BLaER1 treated with 17β-estradiol and CSF1 and Interleukin-3, amounts not matched to agents 10 nM and 100 nM (cell line): Measurements from ENCODE around the gene PRKCH.
A peak's percentile ranks its signal among the peaks of the same experiment; 100 is the strongest.

Experiments
- H3K27ac ChIP-seq, 11 experiments: shearing (Covaris generic); formaldehyde crosslinking; 2 replicates each; pipeline ENCODE4 v1.8.1; 2022
- H3K27me3 ChIP-seq, 11 experiments: shearing (Covaris generic); formaldehyde crosslinking; 2 replicates each; pipeline ENCODE4 v1.8.1; 2022
- H3K36me3 ChIP-seq, 11 experiments: shearing (Covaris generic); formaldehyde crosslinking; 2 replicates each; pipeline ENCODE4 v1.8.1; 2022
- H3K4me1 ChIP-seq, 10 experiments: shearing (Covaris generic); formaldehyde crosslinking; 2 replicates each; pipeline ENCODE4 v1.8.1; 2022
- H3K4me2 ChIP-seq, 11 experiments: shearing (Covaris generic); formaldehyde crosslinking; 2 replicates each; pipeline ENCODE4 v1.8.1; 2022
- H3K4me3 ChIP-seq, 10 experiments: shearing (Covaris generic); formaldehyde crosslinking; 2 replicates each; pipeline ENCODE4 v1.8.1; 2022
- H3K9ac ChIP-seq, 11 experiments: shearing (Covaris generic); formaldehyde crosslinking; 2 replicates each; pipeline ENCODE4 v1.8.1; 2022
- H3K9me3 ChIP-seq, 11 experiments: shearing (Covaris generic); formaldehyde crosslinking; replicated peaks in 1 of 11; 2 replicates each; pipeline ENCODE4 v1.8.1; 2022
- H4K20me1 ChIP-seq, 11 experiments: shearing (Covaris generic); formaldehyde crosslinking; 2 replicates each; pipeline ENCODE4 v1.8.1; 2022
- Cebpa-rat ChIP-seq, 11 experiments: shearing (Covaris generic); IDR thresholded peaks; 2 replicates each; pipeline ENCODE4 v1.8.1; 2022

Gene PRKCH

GRCh38 chr14:61321385-61322010 is at the start of gene PRKCH:
Gene PRKCH (plus strand): TSS chr14:61321579. CDS start chr14:61322102, 523 bp downstream.
- Histone ChIP-seq H3K4me1 (peaks cover 0 to 36% (median 23%) of the 10 kb centered on the region in 10 experiments; a peak in 17 of 20 replicates), H4K20me1 (no peaks in the 10 kb centered on the region), H3K27me3 (peaks cover 0 to 29% (median 12%) of the 10 kb centered on the region in 11 experiments; a peak in 14 of 22 replicates), H3K4me3 (peak within 1 kb of the TSS; percentile 74 to 97 (median 86)), H3K27ac (peak within 1 kb of the TSS; percentile 49 to 87 (median 80); a peak in 21 of 22 replicates), H3K4me2 (peak within 1 kb of the TSS; percentile 87 to 99 (median 96)), H3K9me3 (peaks cover 10 to 20% (median 14%) of the 10 kb centered on the region in 11 experiments; a peak in 17 of 22 replicates), H3K36me3 (peaks cover 0 to 9% (median 0%) of the 10 kb centered on the region in 11 experiments; a peak in 3 of 22 replicates), H3K9ac (peak within 1 kb of the TSS; percentile 75 to 89 (median 83))
- TF ChIP-seq Cebpa-rat (IDR thresholded peaks at IDR 0.05) = no peak

GRCh38 chr14:61277232-61277631 is 44.1 kb upstream of the PRKCH start:
- H3K4me3 ChIP-seq = no peak overlapping the region
- no peak overlapping the region for H3K4me2 ChIP-seq
- no peaks in the 10 kb centered on the region for H3K27me3 ChIP-seq
- H3K36me3 ChIP-seq = no peaks in the 10 kb centered on the region
- no peaks in the 10 kb centered on the region for H4K20me1 ChIP-seq
- no peaks in the 10 kb centered on the region for H3K4me1 ChIP-seq
- no peak overlapping the region for H3K9ac ChIP-seq
- H3K9me3 ChIP-seq = peaks cover 17 to 24% (median 22%) of the 10 kb centered on the region in 11 experiments
- TF ChIP-seq Cebpa-rat (IDR thresholded peaks at IDR 0.05) = no peak
- no peak overlapping the region for H3K27ac ChIP-seq

GRCh38 chr14:61277784-61278183 is 43.6 kb upstream of the PRKCH start:
- Histone ChIP-seq H3K9ac (no peak overlapping the region), H3K4me2 (no peak overlapping the region), H3K27me3 (no peaks in the 10 kb centered on the region), H3K36me3 (no peaks in the 10 kb centered on the region), H3K27ac (no peak overlapping the region), H4K20me1 (no peaks in the 10 kb centered on the region), H3K4me1 (no peaks in the 10 kb centered on the region), H3K4me3 (no peak overlapping the region), H3K9me3 (peaks cover 17 to 24% (median 22%) of the 10 kb centered on the region in 11 experiments)
- TF ChIP-seq Cebpa-rat (IDR thresholded peaks at IDR 0.05) = no peak

GRCh38 chr14:61279082-61279481 is 42.3 kb upstream of the PRKCH start:
- no peak overlapping the region for H3K4me3 ChIP-seq
- no peak for TF ChIP-seq Cebpa-rat (IDR thresholded peaks at IDR 0.05)
- H3K9ac ChIP-seq = no peak overlapping the region
- no peaks in the 10 kb centered on the region for H4K20me1 ChIP-seq
- no peaks in the 10 kb centered on the region for H3K27me3 ChIP-seq
- H3K4me2 ChIP-seq = no peak overlapping the region
- peaks cover 17 to 24% (median 22%) of the 10 kb centered on the region in 11 experiments for H3K9me3 ChIP-seq
- H3K27ac ChIP-seq = no peak overlapping the region
- no peaks in the 10 kb centered on the region for H3K36me3 ChIP-seq
- no peaks in the 10 kb centered on the region for H3K4me1 ChIP-seq

GRCh38 chr14:61280092-61280525 is 41.3 kb upstream of the PRKCH start:
- Histone ChIP-seq H3K27ac (no peak overlapping the region), H3K9ac (no peak overlapping the region), H3K4me2 (no peak overlapping the region), H3K27me3 (no peaks in the 10 kb centered on the region), H3K9me3 (peaks cover 17 to 24% (median 22%) of the 10 kb centered on the region in 11 experiments), H3K36me3 (no peaks in the 10 kb centered on the region), H3K4me1 (no peaks in the 10 kb centered on the region), H4K20me1 (no peaks in the 10 kb centered on the region), H3K4me3 (no peak overlapping the region)
- TF ChIP-seq Cebpa-rat (IDR thresholded peaks at IDR 0.05) = no peak

GRCh38 chr14:61280526-61281185 is 40.7 kb upstream of the PRKCH start:
- Histone ChIP-seq H3K9ac (no peak overlapping the region), H3K9me3 (peaks cover 17 to 24% (median 22%) of the 10 kb centered on the region in 11 experiments), H4K20me1 (no peaks in the 10 kb centered on the region), H3K4me2 (no peak overlapping the region), H3K36me3 (no peaks in the 10 kb centered on the region), H3K4me3 (no peak overlapping the region; a peak in 3 of 20 replicates), H3K4me1 (no peaks in the 10 kb centered on the region), H3K27me3 (no peaks in the 10 kb centered on the region), H3K27ac (no peak overlapping the region)
- TF ChIP-seq Cebpa-rat (IDR thresholded peaks at IDR 0.05) = no peak

GRCh38 chr14:61281186-61281947 is 40.0 kb upstream of the PRKCH start, which contains the start of gene TMEM30B:
Gene TMEM30B (minus strand): TSS chr14:61281338. CDS start chr14:61281147, 191 bp downstream.
- no peaks in the 10 kb centered on the region for H3K4me1 ChIP-seq
- no peaks in the 10 kb centered on the region for H4K20me1 ChIP-seq
- H3K4me3 ChIP-seq = no peak within 1 kb of the TSS; a peak in 3 of 20 replicates
- no peak within 1 kb of the TSS for H3K4me2 ChIP-seq
- H3K27ac ChIP-seq = no peak within 1 kb of the TSS
- TF ChIP-seq Cebpa-rat (IDR thresholded peaks at IDR 0.05) = no peak
- no peaks in the 10 kb centered on the region for H3K36me3 ChIP-seq
- H3K9me3 ChIP-seq = peaks cover 17 to 24% (median 22%) of the 10 kb centered on the region in 11 experiments
- H3K27me3 ChIP-seq = no peaks in the 10 kb centered on the region
- no peak within 1 kb of the TSS for H3K9ac ChIP-seq

- Histone ChIP-seq H3K4me2 (no peak overlapping the region), H3K4me1 (peaks cover 0 to under 1% (median 0%) of the 10 kb centered on the region in 10 experiments; a peak in 1 of 20 replicates), H3K9me3 (peaks cover 17 to 24% (median 22%) of the 10 kb centered on the region in 11 experiments), H3K4me3 (no peak overlapping the region), H3K27ac (no peak overlapping the region), H4K20me1 (no peaks in the 10 kb centered on the region), H3K9ac (no peak overlapping the region), H3K27me3 (no peaks in the 10 kb centered on the region), H3K36me3 (no peaks in the 10 kb centered on the region)
- no peak for TF ChIP-seq Cebpa-rat (IDR thresholded peaks at IDR 0.05)
Measured at GRCh38 chr14:61281948-61282275, 39.5 kb upstream of the PRKCH start.

- Histone ChIP-seq H3K9ac (no peak overlapping the region), H3K4me1 (peaks cover 0 to 8% (median 0%) of the 10 kb centered on the region in 10 experiments; a peak in 4 of 20 replicates), H3K4me3 (no peak overlapping the region), H3K4me2 (no peak overlapping the region), H3K9me3 (peaks cover 17 to 24% (median 22%) of the 10 kb centered on the region in 11 experiments), H3K36me3 (no peaks in the 10 kb centered on the region), H3K27ac (no peak overlapping the region), H4K20me1 (no peaks in the 10 kb centered on the region), H3K27me3 (no peaks in the 10 kb centered on the region)
- TF ChIP-seq Cebpa-rat (IDR thresholded peaks at IDR 0.05) = no peak
Measured at GRCh38 chr14:61282746-61283145, 38.6 kb upstream of the PRKCH start.
